KMS-11 (cell line): ENCODE data around the gene PNN.
"Not testable (repeated sequence)": the region's sequence is repeated elsewhere in the genome, so short reads cannot be mapped to it uniquely, and the experiment has no call there.

ENCODE experiments used
- H2AFZ ChIP-seq: fragments of 200-600 bp; sonication (generic); 2 replicates; pipeline ENCODE4 v1.6.1; 2016; ENCODE audit warnings: antibody characterized with exemption, mixed run types, low read depth
- H3K27ac ChIP-seq: fragments of 200-600 bp; sonication (generic); 2 replicates; pipeline ENCODE4 v1.6.1; 2016; ENCODE audit warnings: mild to moderate bottlenecking, mixed run types
- H3K27me3 ChIP-seq: fragments of 200-600 bp; sonication (generic); 2 replicates; pipeline ENCODE4 v1.6.1; 2017; ENCODE audit warnings: mild to moderate bottlenecking, low read depth, mixed run types, moderate library complexity; ENCODE audit not compliant: insufficient read depth
- H3K36me3 ChIP-seq: fragments of 200-600 bp; sonication (generic); 2 replicates; pipeline ENCODE4 v1.6.1; 2017; ENCODE audit warnings: mild to moderate bottlenecking, mixed run types; ENCODE audit not compliant: insufficient read depth
- H3K4me1 ChIP-seq: fragments of 200-600 bp; sonication (generic); 2 replicates; pipeline ENCODE4 v1.6.1; 2016; ENCODE audit warnings: mild to moderate bottlenecking, low read depth, mixed run types; ENCODE audit not compliant: poor library complexity, severe bottlenecking
- H3K4me2 ChIP-seq: fragments of 200-600 bp; sonication (generic); 2 replicates; pipeline ENCODE4 v1.7.0; 2016; ENCODE audit warnings: mild to moderate bottlenecking, mixed run types
- H3K4me3 ChIP-seq: fragments of 200-600 bp; sonication (generic); IDR thresholded peaks from 2 replicates; pipeline ENCODE4 v1.6.1; 2017; ENCODE audit warnings: low read depth, low read length, mixed read lengths; ENCODE audit not compliant: insufficient read depth
- H3K79me2 ChIP-seq: fragments of 200-600 bp; sonication (generic); 2 replicates; pipeline ENCODE4 v1.6.1; 2016; ENCODE audit warnings: low read depth, mixed run types; ENCODE audit not compliant: insufficient read depth
- H3K9ac ChIP-seq: fragments of 200-600 bp; sonication (generic); 2 replicates; pipeline ENCODE4 v1.6.1; 2016; ENCODE audit warnings: mild to moderate bottlenecking, mixed run types
- H4K20me1 ChIP-seq: fragments of 200-600 bp; sonication (generic); 2 replicates; pipeline ENCODE4 v1.6.1; 2016; ENCODE audit warnings: mild to moderate bottlenecking, mixed run types; ENCODE audit not compliant: insufficient read depth
- TF ChIP-seq, protein P1 (sequence below): fragments of 200-600 bp; sonication (generic); conservative IDR thresholded peaks from 2 replicates; pipeline ENCODE4 v1.6.1; 2017; ENCODE audit warnings: low read depth, mild to moderate bottlenecking, antibody characterized with exemption, low read length, moderate library complexity, mixed read lengths

Gene PNN

DNA sequence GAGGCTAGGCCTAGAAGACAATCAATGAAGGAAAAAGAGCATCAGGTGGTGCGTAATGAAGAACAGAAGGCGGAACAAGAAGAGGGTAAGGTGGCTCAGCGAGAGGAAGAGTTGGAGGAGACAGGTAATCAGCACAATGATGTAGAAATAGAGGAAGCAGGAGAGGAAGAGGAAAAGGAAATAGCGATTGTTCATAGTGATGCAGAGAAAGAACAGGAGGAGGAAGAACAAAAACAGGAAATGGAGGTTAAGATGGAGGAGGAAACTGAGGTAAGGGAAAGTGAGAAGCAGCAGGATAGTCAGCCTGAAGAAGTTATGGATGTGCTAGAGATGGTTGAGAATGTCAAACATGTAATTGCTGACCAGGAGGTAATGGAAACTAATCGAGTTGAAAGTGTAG is 5.5 kb downstream of the PNN start:
- Histone ChIP-seq H3K27me3 (no peaks in the 10 kb centered on the region), H3K4me2 (no peak overlapping the region), H2AFZ (no peak overlapping the region), H3K36me3 (peaks cover 20% of the 10 kb centered on the region; the same call in 1 of the 2 replicates), H3K79me2 (peaks cover 22% of the 10 kb centered on the region), H3K4me1 (peaks cover 11% of the 10 kb centered on the region), H3K9ac (no peak overlapping the region), H3K4me3 (no peak overlapping the region), H3K27ac (no peak overlapping the region), H4K20me1 (0 out of 2 replicates have a peak, but pooled peaks cover 3% of the 10 kb centered on the region)
- TF ChIP-seq, protein P1, sequence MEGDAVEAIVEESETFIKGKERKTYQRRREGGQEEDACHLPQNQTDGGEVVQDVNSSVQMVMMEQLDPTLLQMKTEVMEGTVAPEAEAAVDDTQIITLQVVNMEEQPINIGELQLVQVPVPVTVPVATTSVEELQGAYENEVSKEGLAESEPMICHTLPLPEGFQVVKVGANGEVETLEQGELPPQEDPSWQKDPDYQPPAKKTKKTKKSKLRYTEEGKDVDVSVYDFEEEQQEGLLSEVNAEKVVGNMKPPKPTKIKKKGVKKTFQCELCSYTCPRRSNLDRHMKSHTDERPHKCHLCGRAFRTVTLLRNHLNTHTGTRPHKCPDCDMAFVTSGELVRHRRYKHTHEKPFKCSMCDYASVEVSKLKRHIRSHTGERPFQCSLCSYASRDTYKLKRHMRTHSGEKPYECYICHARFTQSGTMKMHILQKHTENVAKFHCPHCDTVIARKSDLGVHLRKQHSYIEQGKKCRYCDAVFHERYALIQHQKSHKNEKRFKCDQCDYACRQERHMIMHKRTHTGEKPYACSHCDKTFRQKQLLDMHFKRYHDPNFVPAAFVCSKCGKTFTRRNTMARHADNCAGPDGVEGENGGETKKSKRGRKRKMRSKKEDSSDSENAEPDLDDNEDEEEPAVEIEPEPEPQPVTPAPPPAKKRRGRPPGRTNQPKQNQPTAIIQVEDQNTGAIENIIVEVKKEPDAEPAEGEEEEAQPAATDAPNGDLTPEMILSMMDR, result no peak

DNA sequence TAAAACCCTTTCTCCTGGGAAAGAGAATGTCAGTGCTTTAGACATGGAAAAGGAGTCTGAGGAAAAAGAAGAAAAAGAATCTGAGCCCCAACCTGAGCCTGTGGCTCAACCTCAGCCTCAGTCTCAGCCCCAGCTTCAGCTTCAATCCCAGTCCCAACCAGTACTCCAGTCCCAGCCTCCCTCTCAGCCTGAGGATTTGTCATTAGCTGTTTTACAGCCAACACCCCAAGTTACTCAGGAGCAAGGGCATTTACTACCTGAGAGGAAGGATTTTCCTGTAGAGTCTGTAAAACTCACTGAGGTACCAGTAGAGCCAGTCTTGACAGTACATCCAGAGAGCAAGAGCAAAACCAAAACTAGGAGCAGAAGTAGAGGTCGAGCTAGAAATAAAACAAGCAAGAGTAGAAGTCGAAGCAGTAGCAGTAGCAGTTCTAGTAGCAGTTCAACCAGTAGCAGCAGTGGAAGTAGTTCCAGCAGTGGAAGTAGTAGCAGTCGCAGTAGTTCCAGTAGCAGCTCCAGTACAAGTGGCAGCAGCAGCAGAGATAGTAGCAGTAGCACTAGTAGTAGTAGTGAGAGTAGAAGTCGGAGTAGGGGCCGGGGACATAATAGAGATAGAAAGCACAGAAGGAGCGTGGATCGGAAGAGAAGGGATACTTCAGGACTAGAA is 6.1 kb downstream of the PNN start:
- no peak overlapping the region for H3K4me3 ChIP-seq
- H3K4me1 ChIP-seq, result peaks cover 10% of the 10 kb centered on the region
- 0 out of 2 replicates have a peak, but pooled peaks cover 3% of the 10 kb centered on the region for H4K20me1 ChIP-seq
- no peak overlapping the region for H3K9ac ChIP-seq
- peaks cover 16% of the 10 kb centered on the region for H3K79me2 ChIP-seq
- peaks cover 20% of the 10 kb centered on the region; the same call in 1 of the 2 replicates for H3K36me3 ChIP-seq
- no peak overlapping the region for H3K27ac ChIP-seq
- TF ChIP-seq, protein P1, result no peak
- H3K4me2 ChIP-seq, result no peak overlapping the region
- no peak overlapping the region for H2AFZ ChIP-seq
- no peaks in the 10 kb centered on the region for H3K27me3 ChIP-seq

DNA sequence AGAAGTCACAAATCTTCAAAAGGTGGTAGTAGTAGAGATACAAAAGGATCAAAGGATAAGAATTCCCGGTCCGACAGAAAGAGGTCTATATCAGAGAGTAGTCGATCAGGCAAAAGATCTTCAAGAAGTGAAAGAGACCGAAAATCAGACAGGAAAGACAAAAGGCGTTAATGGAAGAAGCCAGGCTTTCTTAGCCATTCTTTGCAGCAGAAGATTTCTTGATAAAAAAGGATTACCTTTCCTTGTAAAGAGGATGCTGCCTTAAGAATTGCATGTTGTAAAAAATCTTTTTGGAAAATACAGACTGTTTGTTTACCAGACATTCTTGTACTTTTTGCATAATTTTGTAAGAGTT is 6.6 kb downstream of the PNN start:
- Histone ChIP-seq H2AFZ (no peak overlapping the region), H3K36me3 (peaks cover 20% of the 10 kb centered on the region; the same call in 1 of the 2 replicates), H3K79me2 (peaks cover 11% of the 10 kb centered on the region), H3K4me1 (peaks cover 5% of the 10 kb centered on the region), H3K4me3 (no peak overlapping the region), H4K20me1 (no peaks in the 10 kb centered on the region), H3K4me2 (no peak overlapping the region), H3K27ac (no peak overlapping the region), H3K27me3 (no peaks in the 10 kb centered on the region), H3K9ac (no peak overlapping the region)
- TF ChIP-seq, protein P1, result no peak

DNA sequence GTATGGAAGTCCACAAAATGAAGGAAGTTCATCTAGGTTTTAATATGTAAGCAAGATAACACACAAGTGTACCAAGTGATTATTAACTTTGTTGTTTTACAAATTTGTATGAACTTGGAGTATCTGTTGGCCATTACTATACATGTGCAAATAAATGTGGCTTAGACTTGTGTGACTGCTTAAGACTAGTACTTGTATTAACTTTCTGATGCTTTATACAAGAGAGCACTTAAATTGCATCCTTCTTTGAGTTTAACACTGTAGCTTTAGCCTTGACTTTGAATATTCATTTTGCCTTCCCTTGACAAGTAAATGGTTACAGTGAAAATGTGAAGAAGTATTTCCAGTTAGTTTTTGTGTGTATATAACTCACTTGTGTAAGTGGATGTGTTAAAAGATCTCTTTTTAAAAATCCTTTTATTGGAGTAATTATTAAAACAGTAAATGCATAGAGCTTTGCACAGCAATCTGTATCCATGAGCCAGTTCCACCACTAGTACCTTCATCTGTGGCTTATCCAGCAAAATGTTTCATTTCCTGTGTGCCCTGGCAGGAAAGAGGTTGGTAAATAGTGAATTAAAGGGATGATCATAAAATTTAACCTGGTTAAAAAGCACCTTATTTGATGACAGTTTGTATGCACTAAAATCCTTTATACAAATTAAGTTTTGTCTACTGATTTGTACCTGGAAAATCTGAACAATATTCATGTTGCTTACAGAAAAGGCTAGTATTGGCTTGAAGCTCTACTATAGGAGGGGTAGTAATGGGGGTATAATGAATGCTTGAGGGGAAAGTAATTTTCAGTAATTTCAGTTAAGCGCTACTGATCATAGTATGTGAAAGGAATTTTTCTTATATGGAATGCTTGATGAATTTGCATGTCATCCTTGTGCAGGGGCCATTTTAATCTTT is 8.0 kb downstream of the PNN start:
- no peak overlapping the region for H3K9ac ChIP-seq
- H3K4me1 ChIP-seq, result no peaks in the 10 kb centered on the region
- peaks cover 16% of the 10 kb centered on the region; the same call in 1 of the 2 replicates for H3K36me3 ChIP-seq
- no peak overlapping the region for H3K4me3 ChIP-seq
- no peaks in the 10 kb centered on the region for H3K27me3 ChIP-seq
- H2AFZ ChIP-seq, result no peak overlapping the region
- no peak overlapping the region for H3K4me2 ChIP-seq
- H4K20me1 ChIP-seq, result no peaks in the 10 kb centered on the region
- TF ChIP-seq, protein P1, result no peak
- H3K79me2 ChIP-seq, result no peaks in the 10 kb centered on the region
- no peak overlapping the region for H3K27ac ChIP-seq

DNA sequence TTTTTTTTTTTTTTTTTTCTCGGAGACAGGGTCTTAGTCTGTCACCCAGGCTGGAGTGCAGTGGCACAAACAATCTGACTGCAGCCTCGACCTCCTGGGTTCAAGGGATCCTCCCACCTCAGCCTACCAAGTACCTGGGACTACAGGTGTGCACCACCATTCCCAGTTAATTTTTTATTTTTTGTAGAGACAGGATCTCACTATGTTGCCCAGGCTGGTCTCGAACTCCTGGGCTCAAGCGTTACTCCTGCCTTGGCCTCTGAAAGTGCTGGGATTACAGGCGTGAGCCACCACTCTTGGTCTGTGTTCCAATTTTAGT is 8.6 kb downstream of the PNN start:
- not testable (repeated sequence) for H3K79me2 ChIP-seq, H3K27ac ChIP-seq, H3K4me2 ChIP-seq, H4K20me1 ChIP-seq, H3K4me3 ChIP-seq, H3K27me3 ChIP-seq, H3K4me1 ChIP-seq, H3K9ac ChIP-seq, H2AFZ ChIP-seq
- peaks cover 14% of the 10 kb centered on the region; the same call in 1 of the 2 replicates for H3K36me3 ChIP-seq
